LHCN-M2 (cell line): ENCODE measurements around the gene METRN. TPM values are rescaled to one million over a fixed set of nuclear protein-coding genes. Genes with fewer than 3 reads are reported as not detected.
A peak's percentile ranks its signal among the peaks of the same experiment; 100 is the strongest.

ENCODE experiments used
- DNase-seq: peaks from one replicate; pipeline ENCODE4 v3.0.0-alpha.2; 2012; ENCODE audit warnings: low read depth
- total RNA-seq: library from RNA; depleted of rRNA; stranded (reverse); fragments of >200 nt; gene quantifications from 2 replicates; pipeline ENCODE4 v1.2.3, GENCODE V29; 2014

METRN gene
- total RNA-seq, 1 experiment from 2014 or later, result 94.9 TPM

DNA sequence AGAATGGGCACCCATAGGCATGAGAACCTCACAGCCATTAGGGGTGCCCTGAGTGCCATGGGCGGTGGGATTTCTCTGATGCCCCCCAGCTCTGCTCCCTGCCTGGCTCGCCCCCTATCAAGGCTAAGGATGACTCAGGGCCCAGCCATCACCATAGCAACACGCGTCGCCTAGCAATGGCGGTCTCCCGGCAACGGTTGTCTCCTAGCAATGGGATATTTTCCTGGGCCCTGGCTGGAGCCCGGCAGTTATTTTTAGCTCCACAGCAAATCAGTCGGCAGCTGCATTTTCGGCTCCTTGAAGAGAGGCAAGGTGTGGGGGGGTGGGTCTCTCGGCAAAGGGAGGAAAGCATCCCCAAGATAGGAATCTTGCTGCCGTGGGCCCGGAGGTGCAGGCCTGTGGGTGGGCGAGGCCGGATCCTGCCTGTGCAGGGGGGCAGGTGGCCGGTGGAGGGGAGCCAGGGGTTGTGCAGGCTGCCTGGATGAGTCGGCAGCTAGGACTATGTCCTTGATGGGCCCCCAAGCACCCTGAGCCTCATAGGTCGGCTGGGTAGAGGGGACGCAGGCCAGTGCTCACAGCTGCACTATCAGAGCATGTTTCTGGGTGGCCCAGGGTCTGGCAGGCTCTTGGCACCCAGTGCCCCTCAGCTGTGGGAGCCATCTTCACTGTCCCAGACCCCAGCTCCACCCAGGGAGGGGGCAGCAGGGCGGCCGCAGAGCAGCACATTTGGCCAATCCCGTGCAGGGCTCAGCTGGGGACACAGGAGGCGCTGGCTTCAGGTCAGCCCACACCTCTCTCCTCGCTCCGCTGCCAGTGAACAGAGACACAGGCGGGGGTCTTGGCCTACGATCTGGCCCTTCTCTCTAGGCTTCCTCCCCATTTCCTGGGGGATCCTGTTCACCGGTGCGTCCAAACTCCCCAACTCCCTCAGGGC, 5.1 kb upstream of the METRN start:
- peak; percentile 93 for DNase-seq

DNA sequence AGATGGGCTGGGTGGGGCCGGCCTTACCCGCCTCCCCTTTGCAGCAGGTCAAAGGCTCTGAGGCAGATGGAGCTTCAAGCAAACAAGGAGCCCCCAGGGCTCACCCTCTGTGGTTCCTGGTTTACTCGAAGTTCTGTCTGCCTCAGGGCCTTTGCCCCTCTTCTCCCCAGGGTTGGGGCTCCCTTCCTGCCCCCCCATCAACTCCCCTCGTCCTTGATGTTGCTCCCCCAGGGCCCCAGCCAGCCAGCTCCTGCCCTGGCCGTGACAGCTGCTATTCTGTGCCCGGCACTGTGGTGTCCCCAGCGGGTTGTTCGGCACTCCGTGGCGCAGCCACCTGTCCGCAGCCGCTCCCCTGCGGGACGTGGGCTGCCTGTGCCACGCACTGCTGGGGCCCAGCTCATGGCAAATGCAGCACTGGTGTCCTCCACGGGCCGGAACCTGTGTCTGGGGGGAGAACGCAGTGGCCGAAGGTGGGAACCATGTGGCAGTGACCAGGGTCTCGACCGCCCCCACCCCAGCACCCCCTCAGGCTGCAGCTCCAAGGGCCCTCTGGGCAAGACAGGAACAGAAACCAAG, 4.3 kb upstream of the METRN start:
- DNase-seq, result no peak

DNA sequence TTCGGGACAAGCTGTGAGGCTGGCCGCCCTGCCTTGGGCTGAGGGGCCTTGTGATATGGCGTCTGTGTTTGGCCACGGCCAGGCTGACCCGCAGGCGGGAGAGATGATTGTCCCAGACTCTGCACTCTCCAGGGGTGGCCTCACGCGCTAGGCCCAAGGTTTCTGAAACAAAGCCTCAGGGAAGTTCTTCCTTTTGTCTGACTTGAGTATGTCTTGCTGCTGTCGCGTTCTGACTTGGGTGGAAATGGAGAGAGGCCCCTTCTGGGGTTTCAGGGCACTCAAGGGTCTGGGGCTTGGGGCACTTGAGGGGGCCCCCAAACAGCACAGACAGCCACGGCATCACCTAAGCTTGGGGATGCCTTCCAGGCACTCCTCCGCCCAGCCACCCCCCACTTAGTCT, 3.8 kb upstream of the METRN start:
- no peak for DNase-seq

DNA sequence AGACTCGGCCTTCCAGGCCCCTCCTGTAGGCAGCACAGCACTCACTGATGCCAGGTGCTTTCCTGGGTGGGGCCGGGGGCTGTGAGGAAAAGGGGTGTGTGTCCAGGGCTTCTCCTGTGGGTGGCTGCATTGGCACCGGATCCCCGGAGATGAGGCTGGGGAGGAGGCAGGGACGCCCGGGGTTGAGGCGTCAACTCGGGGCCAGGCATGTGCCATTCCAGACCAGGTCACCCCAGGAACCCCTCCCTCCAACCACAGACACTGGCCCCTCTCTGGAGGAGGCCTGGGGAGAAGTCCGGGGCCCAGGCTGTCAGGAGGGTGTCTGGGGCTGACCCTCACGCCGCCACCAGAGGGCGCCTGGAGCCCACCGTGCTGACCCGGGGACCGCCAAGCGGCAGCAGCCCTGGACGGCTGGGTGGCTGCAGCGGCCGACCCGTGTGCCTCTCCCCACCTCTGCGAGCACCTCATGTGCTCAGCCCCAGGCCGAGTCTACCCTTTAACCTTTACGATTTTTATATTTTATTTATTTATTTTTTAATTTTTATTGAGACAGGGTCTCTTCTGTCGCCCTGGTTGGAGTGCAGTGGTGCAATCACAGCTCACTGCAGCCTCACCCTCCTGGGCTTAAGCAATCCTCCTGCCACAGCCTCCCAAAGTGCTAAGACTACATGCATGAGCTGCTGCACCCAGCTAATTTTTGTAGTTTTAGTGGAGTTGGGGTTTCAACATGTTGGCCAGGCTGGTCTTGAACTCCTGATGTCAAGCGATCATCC, 3.2 kb upstream of the METRN start:
- DNase-seq, result peak; percentile 60

- DNase-seq, result peak; percentile 99
Observed at GRCh38 chr16:712740-713250, 2.1 kb upstream of the METRN start.

GRCh38 chr16:714079-714478, 839 bp upstream of the METRN start:
- DNase-seq, result no peak

DNA sequence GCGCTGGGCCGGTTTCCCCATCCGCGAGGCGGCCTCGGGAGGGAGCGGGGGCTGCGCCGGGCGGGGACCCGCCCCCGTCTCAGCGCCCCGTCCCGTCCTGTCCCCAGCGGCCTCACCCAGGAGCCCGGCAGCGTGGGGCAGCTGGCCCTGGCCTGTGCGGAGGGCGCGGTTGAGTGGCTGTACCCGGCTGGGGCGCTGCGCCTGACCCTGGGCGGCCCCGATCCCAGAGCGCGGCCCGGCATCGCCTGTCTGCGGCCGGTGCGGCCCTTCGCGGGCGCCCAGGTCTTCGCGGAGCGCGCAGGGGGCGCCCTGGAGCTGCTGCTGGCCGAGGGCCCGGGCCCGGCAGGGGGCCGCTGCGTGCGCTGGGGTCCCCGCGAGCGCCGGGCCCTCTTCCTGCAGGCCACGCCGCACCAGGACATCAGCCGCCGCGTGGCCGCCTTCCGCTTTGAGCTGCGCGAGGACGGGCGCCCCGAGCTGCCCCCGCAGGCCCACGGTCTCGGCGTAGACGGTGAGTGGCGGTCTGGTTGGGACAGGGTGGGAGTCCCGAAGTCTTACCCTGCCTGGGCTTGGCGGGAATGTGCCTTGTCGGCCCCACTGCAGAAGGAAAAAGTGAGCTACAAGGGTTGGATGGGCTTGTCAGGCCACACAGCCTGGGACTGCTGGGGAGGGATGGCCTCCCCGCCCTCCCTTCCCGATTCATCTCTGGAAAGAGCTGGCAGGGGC, 720 bp downstream of the METRN start:
- no peak for DNase-seq

DNA sequence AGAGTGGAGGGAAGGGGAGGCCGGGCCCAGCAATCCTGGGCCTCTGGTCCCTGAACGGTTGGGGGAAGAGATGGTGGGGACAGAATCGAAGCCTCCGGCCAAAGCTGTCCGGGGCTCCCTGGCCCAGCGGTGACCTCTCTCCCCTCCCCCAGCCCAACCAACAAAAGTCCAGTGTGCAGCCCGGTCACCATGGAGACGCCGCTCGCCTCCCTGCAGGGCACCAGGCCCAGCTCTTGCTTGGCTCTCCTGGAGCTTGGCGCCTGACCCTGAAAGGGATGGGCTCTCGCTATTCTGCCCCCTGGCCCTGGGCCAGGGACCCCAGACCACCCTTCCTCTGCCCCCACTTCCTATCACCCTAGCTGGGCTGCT, 1.3 kb downstream of the METRN start:
- DNase-seq, result no peak

DNA sequence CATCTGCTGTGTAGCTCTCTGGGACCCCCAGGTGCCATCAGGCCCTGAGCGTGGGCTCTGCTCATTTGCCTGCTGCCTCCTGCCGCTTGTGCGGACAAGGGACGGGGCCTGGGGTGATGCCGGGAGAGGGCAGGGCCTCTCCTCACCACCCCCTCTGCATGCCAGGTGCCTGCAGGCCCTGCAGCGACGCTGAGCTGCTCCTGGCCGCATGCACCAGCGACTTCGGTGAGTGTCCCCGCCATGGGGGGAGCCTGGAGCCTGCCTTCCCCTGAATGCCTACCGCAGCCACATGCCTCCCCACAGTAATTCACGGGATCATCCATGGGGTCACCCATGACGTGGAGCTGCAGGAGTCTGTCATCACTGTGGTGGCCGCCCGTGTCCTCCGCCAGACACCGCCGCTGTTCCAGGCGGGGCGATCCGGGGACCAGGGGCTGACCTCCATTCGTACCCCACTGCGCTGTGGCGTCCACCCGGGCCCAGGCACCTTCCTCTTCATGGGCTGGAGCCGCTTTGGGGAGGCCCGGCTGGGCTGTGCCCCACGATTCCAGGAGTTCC, 1.9 kb downstream of the METRN start:
- no peak for DNase-seq

GRCh38 chr16:717450-718245, 2.7 kb downstream of the METRN start:
- DNase-seq, result no peak

DNA sequence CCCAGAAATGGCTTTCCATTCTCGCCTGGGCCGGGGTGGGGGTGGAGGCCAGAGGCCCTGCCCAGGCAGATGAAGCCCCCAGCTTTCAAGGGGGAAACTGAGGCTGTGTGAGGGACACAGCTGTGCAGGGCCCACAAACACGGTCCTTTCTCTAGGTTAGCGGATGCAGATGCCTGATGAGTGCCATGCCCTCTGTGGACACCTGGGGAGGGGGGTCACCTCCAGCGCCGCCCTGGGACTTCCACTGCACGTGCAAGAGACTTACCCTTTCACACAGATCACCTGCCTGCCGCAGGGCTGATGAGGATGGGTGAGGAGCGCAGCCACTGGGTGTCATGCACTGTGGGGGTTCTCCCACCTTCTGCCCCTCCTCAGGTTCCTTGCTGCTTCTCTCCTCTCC, 3.5 kb downstream of the METRN start:
- DNase-seq, result no peak

DNA sequence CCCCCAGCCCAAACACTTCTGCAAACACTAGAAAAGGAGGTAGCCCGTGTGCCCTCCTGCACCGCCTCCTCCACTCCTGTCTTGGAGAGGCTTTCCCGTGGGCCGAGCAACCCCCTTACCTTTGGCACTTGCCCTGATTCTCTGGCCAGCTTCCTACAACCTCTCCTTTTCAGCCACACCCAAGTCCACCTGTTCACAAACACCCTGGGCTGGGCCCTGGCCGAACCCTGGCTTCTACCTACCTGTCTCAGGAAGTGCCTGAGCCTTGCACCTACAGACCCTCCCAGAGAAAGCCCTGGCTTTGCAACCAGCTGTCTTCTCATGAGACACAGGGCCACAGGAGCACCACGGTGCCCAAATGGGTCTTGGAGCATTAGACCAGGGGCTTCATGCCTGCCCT, 4.0 kb downstream of the METRN start:
- no peak for DNase-seq

GRCh38 chr16:719815-720446, 5.0 kb downstream of the METRN start:
- no peak for DNase-seq

GRCh38 chr16:720447-720989, 5.6 kb downstream of the METRN start:
- peak; percentile 79 for DNase-seq

GRCh38 chr16:720990-721764, 6.3 kb downstream of the METRN start, which contains the start of gene ANTKMT:
Gene ANTKMT (plus strand): TSS chr16:721146. CDS start chr16:721275, 129 bp downstream.
- peak; percentile 64 for DNase-seq

DNA sequence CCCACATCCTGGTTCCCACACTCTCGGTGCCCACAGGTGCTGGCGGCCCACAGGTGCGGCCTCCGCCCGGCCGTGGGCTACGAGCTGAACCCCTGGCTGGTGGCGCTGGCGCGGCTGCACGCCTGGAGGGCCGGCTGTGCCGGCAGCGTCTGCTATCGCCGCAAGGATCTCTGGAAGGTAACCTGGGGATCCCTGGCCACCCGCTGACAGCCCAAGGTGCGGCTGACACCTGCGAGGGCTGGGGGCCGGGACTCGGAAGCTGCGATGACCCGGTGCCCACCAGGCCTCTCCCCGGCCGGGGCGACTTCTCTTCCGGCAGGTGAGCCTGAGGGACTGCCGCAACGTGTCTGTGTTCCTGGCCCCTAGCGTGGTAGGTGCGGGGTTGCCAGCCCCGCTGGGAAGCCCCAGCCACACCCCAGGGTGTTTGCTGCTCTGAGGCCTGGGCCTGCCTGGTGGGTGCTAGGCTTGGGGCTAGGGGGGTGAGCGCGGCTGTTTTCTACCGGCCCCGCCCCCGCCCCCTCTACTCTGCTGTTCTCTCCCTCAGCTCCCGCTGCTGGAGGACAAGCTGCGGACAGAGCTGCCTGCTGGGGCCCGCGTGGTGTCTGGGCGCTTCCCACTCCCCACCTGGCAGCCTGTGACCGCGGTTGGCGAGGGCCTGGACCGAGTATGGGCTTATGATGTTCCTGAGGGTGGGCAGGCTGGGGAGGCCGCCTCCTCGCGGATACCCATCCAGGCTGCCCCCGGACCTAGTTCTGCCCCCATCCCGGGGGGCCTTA, 7.0 kb downstream of the METRN start:
- DNase-seq, result no peak

DNA sequence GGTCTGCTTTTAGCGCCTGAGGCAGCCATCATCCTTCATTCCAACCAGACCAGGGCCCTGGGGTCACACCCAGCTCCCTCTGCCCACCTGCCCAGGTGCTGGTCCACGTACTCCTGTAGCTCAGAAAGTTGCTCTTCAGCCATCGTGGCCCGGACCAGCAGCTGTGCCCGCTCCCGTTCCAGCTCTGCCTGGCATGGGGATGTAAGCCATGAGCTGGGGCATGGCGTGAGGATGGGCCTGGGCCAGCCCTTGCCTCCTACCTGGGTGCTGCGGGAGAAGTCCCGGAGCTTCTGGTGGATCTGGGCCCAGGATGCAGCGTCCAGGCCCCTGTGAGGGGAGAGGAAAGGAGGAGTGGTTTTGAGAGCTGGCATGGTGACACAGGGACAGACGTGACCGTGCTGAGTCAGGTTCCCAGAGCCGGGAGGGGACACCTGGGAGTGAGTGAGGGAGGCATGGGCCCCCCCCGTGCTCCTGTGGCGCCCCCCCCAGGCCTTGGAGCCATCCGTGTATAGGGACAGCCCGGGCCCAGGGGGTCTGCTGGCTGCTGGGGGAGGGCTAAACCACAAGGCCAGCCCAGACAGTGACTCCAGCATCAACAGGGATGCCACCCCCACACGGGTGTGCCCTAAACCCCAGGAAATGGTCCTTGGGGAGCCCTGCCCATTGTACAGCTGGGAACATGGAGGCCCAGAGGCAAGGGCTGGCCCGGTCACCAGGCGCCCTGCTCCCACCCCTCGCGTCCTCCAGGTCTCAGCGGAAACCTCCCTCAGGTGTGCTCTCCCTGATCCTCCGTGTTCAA, 8.1 kb downstream of the METRN start:
- no peak for DNase-seq
